DND-41 (cell line): ENCODE data around the gene GRPEL1.

ENCODE experiments used
- CTCF ChIP-seq: IDR thresholded peaks from 2 replicates; pipeline ENCODE4 v1.5.1; 2012; ENCODE audit warnings: borderline replicate concordance, low read length, moderate library complexity, mild to moderate bottlenecking; ENCODE audit not compliant: poor library complexity, severe bottlenecking; ENCODE audit errors: extremely low read depth
- EZH2 ChIP-seq: IDR thresholded peaks from 3 replicates; pipeline ENCODE4 v1.6.1; 2012; ENCODE audit warnings: borderline replicate concordance, low read depth, mild to moderate bottlenecking, moderate library complexity, low read length, inconsistent platforms; ENCODE audit not compliant: severe bottlenecking

DNA sequence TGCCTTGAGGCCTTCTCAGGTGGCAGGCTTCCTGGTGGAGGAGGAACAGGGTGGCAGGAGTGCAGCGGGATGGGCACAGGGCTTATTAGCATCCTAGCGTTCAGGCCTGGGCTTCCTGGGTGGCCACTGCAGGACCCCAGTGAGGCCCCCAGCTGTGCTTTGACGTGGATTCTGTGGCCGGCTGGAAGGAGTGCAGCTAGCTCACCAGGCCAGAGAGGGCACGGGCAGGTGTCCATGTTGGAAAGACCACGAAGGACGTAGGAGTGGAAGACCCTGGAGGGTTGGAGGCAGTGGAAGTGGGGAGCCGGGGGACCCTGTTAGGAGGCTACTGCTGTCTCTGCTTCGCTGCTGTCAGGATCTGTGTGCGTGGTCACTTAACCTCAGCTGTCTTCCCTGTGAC is 37.9 kb downstream of the GRPEL1 start:
- no peak for TF ChIP-seq CTCF
- TF ChIP-seq EZH2, result no peak
